Loucy (cell line): ENCODE data around the gene STARD10.

Experiments used
- H2AFZ ChIP-seq: fragments of 200-600 bp; sonication (generic); 2 replicates; pipeline ENCODE4 v1.6.0; 2016; ENCODE audit warnings: antibody characterized with exemption, mild to moderate bottlenecking, low read length, moderate library complexity
- H3F3A ChIP-seq: fragments of 200-600 bp; 2 replicates; pipeline ENCODE4 v1.6.0; 2016; ENCODE audit warnings: antibody characterized with exemption, low read depth, mild to moderate bottlenecking
- H3K27me3 ChIP-seq: fragments of 200-600 bp; sonication (generic); 2 replicates; pipeline ENCODE4 v1.6.1; 2014; ENCODE audit warnings: low read length, mild to moderate bottlenecking; ENCODE audit not compliant: insufficient read depth, poor library complexity, severe bottlenecking
- H3K36me3 ChIP-seq: fragments of 200-600 bp; sonication (generic); 2 replicates; pipeline ENCODE4 v1.6.1; 2016; ENCODE audit warnings: low read length; ENCODE audit not compliant: insufficient read depth
- H3K4me1 ChIP-seq: fragments of 200-600 bp; sonication (generic); 2 replicates; pipeline ENCODE4 v1.5.1; 2014; ENCODE audit warnings: low read length, mild to moderate bottlenecking; ENCODE audit not compliant: insufficient read depth, poor library complexity, severe bottlenecking
- H3K4me2 ChIP-seq: fragments of 200-600 bp; sonication (generic); 2 replicates; pipeline ENCODE4 v1.6.0; 2014; ENCODE audit warnings: antibody characterized with exemption, low read length, low read depth, mild to moderate bottlenecking; ENCODE audit not compliant: poor library complexity, severe bottlenecking
- H3K4me3 ChIP-seq: fragments of 200-600 bp; sonication (generic); 2 replicates; pipeline ENCODE4 v1.5.1; 2014; ENCODE audit warnings: low read length, mild to moderate bottlenecking, mixed read lengths; ENCODE audit not compliant: poor library complexity, severe bottlenecking
- H3K79me2 ChIP-seq: fragments of 200-600 bp; sonication (generic); 2 replicates; pipeline ENCODE4 v1.6.1; 2014; ENCODE audit warnings: low read length; ENCODE audit not compliant: insufficient read depth
- H3K9ac ChIP-seq: fragments of 200-600 bp; sonication (generic); 2 replicates; pipeline ENCODE4 v1.6.0; 2014; ENCODE audit warnings: mild to moderate bottlenecking, low read depth, low read length, moderate library complexity; ENCODE audit not compliant: poor library complexity, severe bottlenecking
- H3K9me2 ChIP-seq: fragments of 200-600 bp; sonication (generic); replicated peaks from 2 replicates; pipeline ENCODE4 v1.6.1; 2016; ENCODE audit warnings: low read depth, low read length, mixed read lengths
- H3K9me3 ChIP-seq: fragments of 200-600 bp; sonication (generic); 2 replicates; pipeline ENCODE4 v1.6.1; 2014; ENCODE audit warnings: mild to moderate bottlenecking, antibody characterized with exemption, low read length, low read depth; ENCODE audit not compliant: insufficient read depth
- H4K20me1 ChIP-seq: fragments of 200-600 bp; sonication (generic); 2 replicates; pipeline ENCODE4 v1.6.0; 2014; ENCODE audit warnings: antibody characterized with exemption, low read length, mild to moderate bottlenecking; ENCODE audit not compliant: insufficient read depth, poor library complexity, severe bottlenecking
- CTCF ChIP-seq: fragments of 200-600 bp; sonication (generic); conservative IDR thresholded peaks from 2 replicates; pipeline ENCODE4 v1.5.1; 2014; ENCODE audit warnings: mild to moderate bottlenecking, antibody characterized with exemption, low read length
- EZH2phosphoT487 ChIP-seq: fragments of 200-600 bp; IDR thresholded peaks from 2 replicates; pipeline ENCODE4 v1.6.1; 2018; ENCODE audit warnings: antibody characterized with exemption, mild to moderate bottlenecking, moderate library complexity, borderline replicate concordance

STARD10 gene

GRCh38 chr11:72788241-72788640 is 5.6 kb downstream of the STARD10 start:
- Histone ChIP-seq H3K36me3 (no peaks in the 10 kb centered on the region), H3K9me3 (no peaks in the 10 kb centered on the region), H3K4me2 (peak overlapping the region; percentile 39), H2AFZ (no peak overlapping the region), H3K4me3 (no peak overlapping the region), H3F3A (no peaks in the 10 kb centered on the region), H3K4me1 (peaks cover 35% of the 10 kb centered on the region), H3K79me2 (peaks cover 10% of the 10 kb centered on the region), H3K9me2 (no peaks in the 10 kb centered on the region), H3K27me3 (no peaks in the 10 kb centered on the region), H4K20me1 (no peaks in the 10 kb centered on the region), H3K9ac (no peak overlapping the region)
- TF ChIP-seq CTCF = no peak

- Histone ChIP-seq H3K4me3 (no peak overlapping the region), H3K9ac (no peak overlapping the region), H3K4me1 (peaks cover 32% of the 10 kb centered on the region), H3F3A (no peaks in the 10 kb centered on the region), H4K20me1 (no peaks in the 10 kb centered on the region), H3K79me2 (peaks cover 4% of the 10 kb centered on the region), H3K4me2 (peak overlapping the region; percentile 39), H3K27me3 (no peaks in the 10 kb centered on the region), H2AFZ (no peak overlapping the region), H3K9me3 (no peaks in the 10 kb centered on the region), H3K9me2 (no peaks in the 10 kb centered on the region), H3K36me3 (no peaks in the 10 kb centered on the region)
- TF ChIP-seq EZH2phosphoT487 = no peak
- TF ChIP-seq CTCF = peak; percentile 42
Measured at GRCh38 chr11:72787216-72788104, 6.4 kb downstream of the STARD10 start.

GRCh38 chr11:72786305-72787215 is 7.3 kb downstream of the STARD10 start:
- Histone ChIP-seq H3K9ac (no peak overlapping the region), H2AFZ (no peak overlapping the region), H3K9me2 (no peaks in the 10 kb centered on the region), H3K79me2 (no peaks in the 10 kb centered on the region), H3K4me2 (peak overlapping the region; percentile 0), H4K20me1 (no peaks in the 10 kb centered on the region), H3K4me3 (no peak overlapping the region), H3K36me3 (no peaks in the 10 kb centered on the region), H3F3A (no peaks in the 10 kb centered on the region), H3K27me3 (no peaks in the 10 kb centered on the region), H3K4me1 (peaks cover 37% of the 10 kb centered on the region), H3K9me3 (no peaks in the 10 kb centered on the region)
- TF ChIP-seq EZH2phosphoT487 (no peak), CTCF (no peak)
